ENCODE results near the gene HIVEP3. TPM values are rescaled to one million over a fixed set of nuclear protein-coding genes. Genes with fewer than 3 reads are reported as not detected.

Gene HIVEP3
- total and polyA plus RNA-seq, 7 donors = 0.70 to 3.4 (median 2.1) TPM

- peaks cover 22% of the 10 kb centered on the region for H3K4me1 ChIP-seq
- WGBS, 3 donors = 46 to 62% (median 49%) methylated on average over 2 of the region's 2 CpGs
- H3K27me3 ChIP-seq (ENCODE audit: insufficient read depth in 3 of 3, low read length in 2 of 3) = no peaks in the 10 kb centered on the region
- TF ChIP-seq, protein P1, sequence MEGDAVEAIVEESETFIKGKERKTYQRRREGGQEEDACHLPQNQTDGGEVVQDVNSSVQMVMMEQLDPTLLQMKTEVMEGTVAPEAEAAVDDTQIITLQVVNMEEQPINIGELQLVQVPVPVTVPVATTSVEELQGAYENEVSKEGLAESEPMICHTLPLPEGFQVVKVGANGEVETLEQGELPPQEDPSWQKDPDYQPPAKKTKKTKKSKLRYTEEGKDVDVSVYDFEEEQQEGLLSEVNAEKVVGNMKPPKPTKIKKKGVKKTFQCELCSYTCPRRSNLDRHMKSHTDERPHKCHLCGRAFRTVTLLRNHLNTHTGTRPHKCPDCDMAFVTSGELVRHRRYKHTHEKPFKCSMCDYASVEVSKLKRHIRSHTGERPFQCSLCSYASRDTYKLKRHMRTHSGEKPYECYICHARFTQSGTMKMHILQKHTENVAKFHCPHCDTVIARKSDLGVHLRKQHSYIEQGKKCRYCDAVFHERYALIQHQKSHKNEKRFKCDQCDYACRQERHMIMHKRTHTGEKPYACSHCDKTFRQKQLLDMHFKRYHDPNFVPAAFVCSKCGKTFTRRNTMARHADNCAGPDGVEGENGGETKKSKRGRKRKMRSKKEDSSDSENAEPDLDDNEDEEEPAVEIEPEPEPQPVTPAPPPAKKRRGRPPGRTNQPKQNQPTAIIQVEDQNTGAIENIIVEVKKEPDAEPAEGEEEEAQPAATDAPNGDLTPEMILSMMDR (IDR thresholded peaks at IDR 0.05) = no peak
- ATAC-seq = no peak
- intact Hi-C loops (cut with DNase I) = loop anchor here in 1 of 2 donors (5.0 kb wide), 1 partner anchor 42 kb away; no protein-coding TSS in a partner anchor
- DNase-seq = no peak
- no peaks in the 10 kb centered on the region for H3K9me3 ChIP-seq
- no peak overlapping the region for H3K27ac ChIP-seq
- H3K36me3 ChIP-seq (ENCODE audit: insufficient read depth in 1 of 2, low read depth in 1 of 2) = no peaks in the 10 kb centered on the region
- no peak overlapping the region for H3K4me3 ChIP-seq
Measured at GRCh38 chr1:41724248-41724647, 194.5 kb downstream of the HIVEP3 start.

- Histone ChIP-seq H3K27ac (no peak overlapping the region), H3K4me3 (no peak overlapping the region), H3K4me1 (peaks cover 18% of the 10 kb centered on the region), H3K27me3 (ENCODE audit: insufficient read depth in 3 of 3, low read length in 2 of 3) (no peaks in the 10 kb centered on the region), H3K9me3 (no peaks in the 10 kb centered on the region), H3K36me3 (ENCODE audit: insufficient read depth in 1 of 2, low read depth in 1 of 2) (no peaks in the 10 kb centered on the region)
- ATAC-seq = no peak
- no peak for DNase-seq
- TF ChIP-seq, protein P1 (IDR thresholded peaks at IDR 0.05) = no peak
- intact Hi-C loops (cut with DNase I) = loop anchor here in 1 of 2 donors (5.0 kb wide), 1 partner anchor 41 kb away; no protein-coding TSS in a partner anchor
- 63 to 76% (median 70%) methylated on average over 4 of the region's 4 CpGs for WGBS, 3 donors
Measured at GRCh38 chr1:41723786-41724185, 194.9 kb downstream of the HIVEP3 start.

DNA sequence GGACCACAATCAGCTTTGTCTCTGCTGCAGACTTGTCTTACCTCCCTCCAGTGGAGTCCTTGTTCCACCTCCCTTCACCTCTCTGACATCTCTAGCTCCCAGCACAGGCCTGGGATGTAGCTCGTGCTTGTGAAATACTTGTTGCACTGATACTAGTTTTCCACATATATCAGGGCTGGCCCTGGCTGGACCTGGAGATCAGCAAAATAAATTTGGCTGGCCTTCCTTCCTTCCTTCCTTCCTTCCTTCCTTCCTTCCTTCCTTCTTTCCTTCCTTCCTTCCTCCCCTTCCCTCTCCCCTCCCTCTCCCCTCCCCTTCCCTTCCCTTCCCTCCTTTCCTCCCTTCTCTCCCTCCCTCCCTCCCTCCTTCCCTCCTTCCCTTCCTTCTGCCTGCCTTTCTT, 196.5 kb downstream of the HIVEP3 start:
- H3K27ac ChIP-seq = no peak overlapping the region
- DNase-seq (no peak), ATAC-seq (no peak)
- no peaks in the 10 kb centered on the region for H3K27me3 ChIP-seq (ENCODE audit: insufficient read depth in 3 of 3, low read length in 2 of 3)
- H3K4me1 ChIP-seq = peaks cover 5% of the 10 kb centered on the region
- intact Hi-C loops (cut with DNase I) = loop anchor here in 1 of 2 donors (5.0 kb wide), 1 partner anchor 40 kb away; no protein-coding TSS in a partner anchor
- H3K4me3 ChIP-seq = no peak overlapping the region
- H3K9me3 ChIP-seq = no peaks in the 10 kb centered on the region
- WGBS, 3 donors = 72 to 82% (median 74%) methylated on average over 1 of the region's 1 CpG
- TF ChIP-seq, protein P1 (IDR thresholded peaks at IDR 0.05) = no peak
- no peaks in the 10 kb centered on the region for H3K36me3 ChIP-seq (ENCODE audit: insufficient read depth in 1 of 2, low read depth in 1 of 2)

- TF ChIP-seq, protein P1 (IDR thresholded peaks at IDR 0.05) = no peak
- Histone ChIP-seq H3K9me3 (no peaks in the 10 kb centered on the region), H3K27me3 (ENCODE audit: insufficient read depth in 3 of 3, low read length in 2 of 3) (no peaks in the 10 kb centered on the region), H3K4me3 (no peak overlapping the region), H3K4me1 (peaks cover 5% of the 10 kb centered on the region), H3K36me3 (ENCODE audit: insufficient read depth in 1 of 2, low read depth in 1 of 2) (no peaks in the 10 kb centered on the region), H3K27ac (no peak overlapping the region)
- ATAC-seq (no peak), DNase-seq (no peak)
- 90 to 96% (median 92%) methylated on average over 12 of the region's 12 CpGs for WGBS, 3 donors
- intact Hi-C loops (cut with DNase I) = loop anchor here in 1 of 2 donors (5.0 kb wide), 1 partner anchor 39 kb away; no protein-coding TSS in a partner anchor
Measured at GRCh38 chr1:41720861-41721410, 197.8 kb downstream of the HIVEP3 start.

- intact Hi-C loops (cut with DNase I) = no loop called here
- H3K27ac ChIP-seq = no peak overlapping the region
- no peaks in the 10 kb centered on the region for H3K27me3 ChIP-seq (ENCODE audit: insufficient read depth in 3 of 3, low read length in 2 of 3)
- peaks cover 5% of the 10 kb centered on the region for H3K4me1 ChIP-seq
- 72 to 83% (median 77%) methylated on average over 5 of the region's 5 CpGs for WGBS, 3 donors
- H3K4me3 ChIP-seq = no peak overlapping the region
- ATAC-seq = no peak
- TF ChIP-seq, protein P1 (IDR thresholded peaks at IDR 0.05) = no peak
- no peaks in the 10 kb centered on the region for H3K9me3 ChIP-seq
- DNase-seq = no peak
- H3K36me3 ChIP-seq (ENCODE audit: insufficient read depth in 1 of 2, low read depth in 1 of 2) = no peaks in the 10 kb centered on the region
Measured at GRCh38 chr1:41719590-41719989, 199.1 kb downstream of the HIVEP3 start.
